Right kidney (tissue), 1 donor: Measurements from ENCODE around the gene KIR3DL1.
"Not testable (repeated sequence)": the region's sequence is repeated elsewhere in the genome, so short reads cannot be mapped to it uniquely, and the experiment has no call there.

Experiments used
- DNase-seq: peaks from one replicate; pipeline ENCODE4 v3.0.0-alpha.2; 2016

KIR3DL1 gene

DNA sequence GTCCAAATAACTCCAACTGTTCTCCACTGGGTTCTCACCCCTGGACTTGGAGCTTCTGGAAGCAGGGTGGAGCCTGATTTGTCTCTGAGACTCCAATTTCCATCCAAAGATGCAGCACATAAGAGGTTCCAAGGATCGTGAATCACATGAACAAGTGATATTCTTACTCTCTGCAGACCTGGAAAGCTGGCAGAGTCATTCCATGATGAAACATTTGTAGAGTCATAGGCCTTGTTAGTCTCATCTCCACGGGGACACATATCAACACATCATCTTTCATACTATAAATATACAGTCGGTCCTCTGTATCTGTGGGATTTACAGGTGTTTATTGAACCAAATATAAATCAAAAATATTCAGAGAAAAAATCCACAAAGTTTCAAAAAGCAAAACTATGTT is 1.7 kb upstream of the KIR3DL1 start:
- DNase-seq: not testable (repeated sequence)

DNA sequence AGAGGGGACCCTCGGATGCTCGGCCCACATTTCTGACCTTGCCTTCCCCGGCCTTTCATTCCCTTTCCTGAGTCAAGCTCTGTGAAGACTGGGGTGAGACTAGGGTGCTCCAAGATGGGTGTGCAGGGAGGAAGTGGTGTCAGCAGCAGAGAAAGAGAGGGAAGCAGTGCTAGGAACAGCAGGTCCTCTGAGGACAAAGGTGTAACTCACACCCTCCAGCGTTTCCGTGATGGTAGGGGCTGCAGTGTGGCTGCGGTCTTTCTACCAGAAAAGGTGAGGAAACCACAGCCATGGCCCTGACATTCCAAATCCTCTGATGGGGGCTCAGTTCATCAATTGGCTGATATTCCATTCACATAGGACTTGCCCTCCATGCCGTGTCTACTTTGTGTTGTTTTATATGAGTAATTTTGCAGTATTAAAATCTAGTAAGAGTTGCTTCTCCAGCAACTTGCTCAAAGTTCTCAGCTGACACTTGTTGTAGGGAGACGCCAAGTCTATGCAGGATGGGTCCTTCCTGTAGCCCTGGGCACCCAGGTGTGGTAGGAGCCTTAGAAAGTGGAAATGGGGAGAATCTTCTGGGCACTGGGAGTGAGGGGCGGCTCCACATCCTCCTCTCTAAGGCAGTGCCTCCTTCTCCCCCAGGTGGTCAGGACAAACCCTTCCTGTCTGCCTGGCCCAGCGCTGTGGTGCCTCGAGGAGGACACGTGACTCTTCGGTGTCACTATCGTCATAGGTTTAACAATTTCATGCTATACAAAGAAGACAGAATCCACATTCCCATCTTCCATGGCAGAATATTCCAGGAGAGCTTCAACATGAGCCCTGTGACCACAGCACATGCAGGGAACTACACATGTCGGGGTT is 1.6 kb downstream of the KIR3DL1 start:
- no peak for DNase-seq

DNA sequence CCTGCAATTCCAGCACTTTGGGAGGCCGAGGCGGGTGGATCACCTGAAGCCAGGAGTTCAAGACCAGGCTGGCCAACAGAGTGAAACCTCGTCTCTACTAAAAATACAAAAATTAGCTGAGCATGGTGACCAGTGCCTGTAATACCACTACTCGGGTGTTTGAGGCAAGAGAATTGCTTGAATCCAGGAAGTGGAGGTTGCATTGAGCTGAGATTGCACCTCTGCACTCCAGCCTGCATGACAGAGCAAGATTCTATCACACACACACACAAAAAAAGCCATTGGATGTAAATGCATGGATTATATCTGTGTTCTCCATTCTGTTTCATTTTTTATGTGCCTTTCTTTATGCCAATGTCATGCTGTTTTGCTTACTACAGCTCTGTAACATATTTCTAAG is 8.1 kb downstream of the KIR3DL1 start:
- not testable (repeated sequence) for DNase-seq

DNA sequence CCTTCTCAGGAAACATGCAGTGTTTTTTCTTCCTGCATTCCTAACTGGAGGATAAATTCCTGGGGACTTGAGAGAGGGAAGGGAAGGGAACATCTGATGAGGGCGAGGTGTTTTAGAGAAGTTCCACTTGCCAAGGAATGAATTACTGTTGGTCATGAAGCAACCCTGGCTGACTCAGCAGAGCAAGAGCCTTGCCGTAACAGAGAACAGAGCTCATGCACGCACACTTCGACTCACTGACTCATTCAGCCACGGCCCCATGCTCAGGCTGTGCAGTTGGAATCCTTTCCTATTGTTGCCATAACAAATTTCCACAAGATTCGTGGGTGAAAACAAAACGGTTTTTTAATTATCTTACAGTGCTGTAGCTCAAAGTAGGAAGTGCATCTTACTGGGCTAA is 9.1 kb downstream of the KIR3DL1 start:
- not testable (repeated sequence) for DNase-seq

DNA sequence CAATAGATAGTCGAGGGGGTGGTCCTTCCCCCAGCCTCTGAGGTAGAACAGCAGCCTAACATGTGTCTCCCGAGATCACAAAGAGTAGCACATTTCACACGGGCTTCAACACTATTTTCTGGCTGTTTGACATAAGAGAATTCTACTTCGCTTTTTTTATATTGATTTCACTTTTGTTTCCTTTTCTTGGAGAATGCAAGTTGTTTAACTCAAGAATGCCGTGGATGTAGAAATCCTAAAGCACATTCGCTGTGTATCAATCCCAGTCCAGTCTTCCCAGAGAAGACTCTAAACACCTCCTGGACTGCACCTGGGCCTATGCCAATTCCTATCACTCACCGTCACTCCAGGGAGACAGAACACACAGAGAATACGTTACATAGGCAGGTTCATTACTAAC is 11.8 kb downstream of the KIR3DL1 start:
- not testable (repeated sequence) for DNase-seq

DNA sequence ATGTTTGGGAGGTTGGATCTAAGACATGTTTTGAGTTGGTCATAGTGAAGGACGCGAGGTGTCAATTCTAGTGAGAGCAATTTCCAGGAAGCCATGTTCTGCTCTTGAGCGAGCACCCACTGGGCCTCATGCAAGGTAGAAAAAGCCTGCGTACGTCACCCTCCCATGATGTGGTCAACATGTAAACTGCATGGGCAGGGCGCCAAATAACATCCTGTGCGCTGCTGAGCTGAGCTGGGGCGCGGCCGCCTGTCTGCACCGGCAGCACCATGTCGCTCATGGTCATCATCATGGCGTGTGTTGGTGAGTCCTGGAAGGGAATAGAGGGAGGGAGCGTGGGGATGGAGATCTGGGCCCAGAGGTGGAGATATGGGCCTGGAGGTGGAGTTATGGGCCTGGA is 16.2 kb downstream of the KIR3DL1 start, which contains the start of gene KIR2DS4:
Gene KIR2DS4, plus strand, starts transcription at position 181 of the 400 bp plus-strand sequence.
- DNase-seq: not testable (repeated sequence)

DNA sequence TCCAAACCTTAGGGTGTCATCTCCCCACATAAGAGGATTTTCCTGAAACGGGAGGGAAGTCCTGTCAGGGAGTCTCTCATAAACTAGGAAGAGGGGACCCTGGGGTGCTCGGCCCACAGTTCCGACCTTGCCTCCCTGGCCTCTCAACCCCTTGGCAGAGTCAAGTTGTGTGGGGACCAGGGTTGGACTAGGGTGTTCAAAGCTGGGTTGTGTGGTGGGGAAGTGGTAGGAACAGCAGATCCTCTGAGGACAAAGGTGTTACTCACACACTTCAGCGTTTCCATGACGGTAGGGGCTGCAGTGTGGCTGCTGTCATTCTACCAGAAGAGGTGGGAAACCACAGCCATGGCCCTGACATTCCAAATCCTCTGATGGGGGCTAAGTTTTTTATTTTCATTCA is 18.9 kb downstream of the KIR3DL1 start:
- DNase-seq: not testable (repeated sequence)

DNA sequence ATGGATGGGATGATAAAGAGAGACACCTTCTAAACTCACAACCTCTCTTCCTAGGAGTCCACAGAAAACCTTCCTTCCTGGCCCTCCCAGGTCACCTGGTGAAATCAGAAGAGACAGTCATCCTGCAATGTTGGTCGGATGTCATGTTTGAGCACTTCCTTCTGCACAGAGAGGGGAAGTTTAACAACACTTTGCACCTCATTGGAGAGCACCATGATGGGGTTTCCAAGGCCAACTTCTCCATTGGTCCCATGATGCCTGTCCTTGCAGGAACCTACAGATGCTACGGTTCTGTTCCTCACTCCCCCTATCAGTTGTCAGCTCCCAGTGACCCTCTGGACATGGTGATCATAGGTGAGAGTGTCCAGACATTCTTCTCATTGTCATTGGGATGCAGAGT is 21.3 kb downstream of the KIR3DL1 start:
- not testable (repeated sequence) for DNase-seq

DNA sequence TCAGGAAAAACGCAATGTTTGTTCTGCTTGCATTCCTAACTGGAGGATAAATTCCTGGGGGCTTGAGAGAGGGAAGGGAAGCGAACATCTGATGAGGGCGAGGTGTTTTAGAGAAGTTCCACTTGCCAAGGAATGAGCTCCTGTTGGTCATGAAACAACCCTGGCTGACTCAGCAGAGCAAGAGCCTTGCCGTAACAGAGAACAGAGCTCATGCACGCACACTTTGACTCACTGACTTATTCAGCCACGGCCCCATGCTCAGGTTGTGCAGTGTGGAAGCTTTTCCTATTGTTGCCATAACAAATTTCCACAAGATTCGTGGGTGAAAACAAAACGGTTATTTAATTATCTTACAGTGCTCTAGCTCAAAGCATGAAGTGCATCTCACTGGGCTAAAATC is 26.9 kb downstream of the KIR3DL1 start:
- not testable (repeated sequence) for DNase-seq

DNA sequence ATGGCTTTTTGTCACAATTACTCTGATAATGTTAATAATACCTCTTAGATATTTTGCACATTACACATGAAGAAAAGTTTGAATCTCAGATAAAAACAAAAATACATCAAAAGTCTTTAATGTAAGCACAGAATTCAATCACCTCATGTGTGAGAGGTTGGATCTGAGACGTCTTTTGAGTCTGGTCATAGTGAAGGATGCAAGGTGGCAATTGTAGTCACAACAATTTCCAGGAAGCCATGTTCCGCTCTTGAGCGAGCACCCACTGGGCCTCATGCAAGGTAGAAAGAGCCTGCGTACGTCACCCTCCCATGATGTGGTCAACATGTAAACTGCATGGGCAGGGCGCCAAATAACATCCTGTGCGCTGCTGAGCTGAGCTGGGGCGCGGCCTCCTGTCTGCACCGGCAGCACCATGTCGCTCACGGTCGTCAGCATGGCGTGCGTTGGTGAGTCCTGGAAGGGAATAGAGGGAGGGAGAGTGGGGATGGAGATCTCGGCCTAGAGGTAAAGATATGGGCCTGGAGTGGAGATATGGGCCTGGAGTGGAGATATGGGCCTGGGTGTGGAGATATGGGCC is 33.9 kb downstream of the KIR3DL1 start, which contains the start of gene KIR3DL2:
Gene KIR3DL2, plus strand, starts transcription at position 383 of the 580 bp plus-strand sequence. Its CDS starts 33 bp downstream, at position 416.
- not testable (repeated sequence) for DNase-seq

DNA sequence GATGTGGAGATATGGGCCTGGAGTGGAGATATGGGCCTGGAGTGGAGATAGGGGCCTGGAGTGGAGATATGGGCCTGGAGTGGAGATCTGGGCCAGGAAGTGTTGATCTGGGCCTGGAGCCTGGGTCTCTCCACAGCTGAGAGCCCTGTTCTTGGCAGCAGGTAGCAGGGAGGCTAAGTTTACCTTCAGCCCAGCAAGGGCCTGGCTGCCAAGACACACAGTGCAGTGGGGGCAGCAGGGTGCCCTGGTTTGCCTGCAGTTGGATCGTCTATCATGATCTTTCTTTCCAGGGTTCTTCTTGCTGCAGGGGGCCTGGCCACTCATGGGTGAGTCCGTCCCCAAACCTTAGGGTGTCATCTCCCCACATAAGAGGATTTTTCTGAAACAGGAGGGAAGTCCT is 34.7 kb downstream of the KIR3DL1 start:
- DNase-seq: no peak

DNA sequence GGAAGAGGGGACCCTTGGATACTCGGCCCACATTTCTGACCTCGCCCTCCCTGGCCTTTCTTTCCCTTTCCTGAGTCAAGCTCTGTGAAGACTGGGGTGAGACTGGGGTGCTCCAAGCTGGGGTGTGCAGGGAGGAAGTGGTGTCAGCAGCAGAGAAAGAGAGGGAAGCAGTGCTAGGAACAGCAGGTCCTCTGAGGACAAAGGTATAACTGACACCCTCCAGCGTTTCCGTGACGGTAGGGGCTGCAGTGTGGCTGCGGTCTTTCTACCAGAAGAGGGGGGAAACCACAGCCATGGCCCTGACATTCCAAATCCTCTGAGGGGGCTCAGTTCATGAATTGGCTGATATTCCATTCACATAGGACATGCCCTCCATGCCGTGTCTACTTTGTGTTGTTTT is 35.1 kb downstream of the KIR3DL1 start:
- DNase-seq: no peak

DNA sequence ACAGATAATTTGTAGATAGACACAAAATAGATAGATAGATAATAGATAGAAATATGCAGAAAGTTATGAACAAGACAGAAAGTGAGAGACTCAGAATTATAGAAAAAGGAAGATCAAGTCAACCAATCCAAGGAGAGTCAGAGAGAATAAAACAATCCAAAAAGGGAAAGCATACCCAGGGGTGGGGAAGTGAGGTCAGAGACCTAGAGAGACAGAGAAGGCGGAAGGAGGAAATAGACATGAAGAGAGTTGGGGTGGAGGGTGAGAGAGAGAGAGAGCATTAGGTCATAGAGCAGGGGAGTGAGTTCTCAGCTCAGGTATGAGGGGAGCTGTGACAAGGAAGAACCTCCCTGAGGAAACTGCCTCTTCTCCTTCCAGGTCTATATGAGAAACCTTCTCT is 39.0 kb downstream of the KIR3DL1 start:
- not testable (repeated sequence) for DNase-seq

DNA sequence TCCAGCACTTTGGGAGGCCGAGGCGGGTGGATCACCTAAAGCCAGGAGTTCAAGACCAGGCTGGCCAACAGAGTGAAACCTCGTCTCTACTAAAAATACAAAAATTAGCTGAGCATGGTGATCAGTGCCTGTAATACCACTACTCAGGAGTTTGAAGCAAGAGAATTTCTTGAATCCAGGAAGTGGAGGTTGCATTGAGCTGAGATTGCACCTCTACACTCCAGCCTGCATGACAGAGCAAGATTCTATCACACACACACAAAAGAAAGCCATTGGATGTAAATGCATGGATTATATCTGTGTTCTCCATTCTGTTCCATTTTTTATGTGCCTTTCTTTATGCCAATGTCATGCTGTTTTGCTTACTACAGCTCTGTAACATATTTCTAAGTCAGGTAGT is 42.2 kb downstream of the KIR3DL1 start:
- not testable (repeated sequence) for DNase-seq

DNA sequence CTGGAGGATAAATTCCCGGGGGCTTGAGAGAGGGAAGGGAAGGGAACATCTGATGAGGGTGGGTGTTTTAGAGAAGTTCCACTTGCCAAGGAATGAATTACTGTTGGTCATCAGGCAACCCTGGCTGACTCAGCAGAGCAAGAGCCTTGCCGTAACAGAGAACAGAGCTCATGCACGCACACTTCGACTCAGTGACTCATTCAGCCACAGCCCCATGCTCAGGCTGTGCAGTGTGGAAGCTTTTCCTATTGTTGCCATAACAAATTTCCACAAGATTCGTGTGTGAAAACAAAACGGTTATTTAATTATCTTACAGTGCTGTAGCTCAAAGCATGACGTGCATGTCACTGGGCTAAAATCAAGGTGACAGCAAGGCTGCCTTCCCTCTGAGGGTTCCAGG is 43.2 kb downstream of the KIR3DL1 start:
- DNase-seq: not testable (repeated sequence)

DNA sequence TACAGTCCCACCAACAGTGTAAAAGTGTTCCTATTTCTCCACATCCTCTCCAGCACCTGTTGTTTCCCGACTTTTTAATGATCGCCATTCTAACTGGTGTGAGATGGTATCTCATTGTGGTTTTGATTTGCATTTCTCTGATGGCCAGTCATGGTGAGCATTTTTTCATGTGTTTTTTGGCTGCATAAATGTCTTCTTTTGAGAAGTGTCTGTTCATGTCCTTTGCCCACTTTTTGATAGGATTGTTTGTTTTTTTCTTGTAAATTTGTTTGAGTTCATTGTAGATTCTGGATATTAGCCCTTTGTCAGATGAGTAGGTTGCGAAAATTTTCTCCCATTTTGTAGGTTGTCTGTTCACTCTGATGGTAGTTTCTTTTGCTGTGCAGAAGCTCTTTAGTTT is 47.2 kb downstream of the KIR3DL1 start:
- not testable (repeated sequence) for DNase-seq

DNA sequence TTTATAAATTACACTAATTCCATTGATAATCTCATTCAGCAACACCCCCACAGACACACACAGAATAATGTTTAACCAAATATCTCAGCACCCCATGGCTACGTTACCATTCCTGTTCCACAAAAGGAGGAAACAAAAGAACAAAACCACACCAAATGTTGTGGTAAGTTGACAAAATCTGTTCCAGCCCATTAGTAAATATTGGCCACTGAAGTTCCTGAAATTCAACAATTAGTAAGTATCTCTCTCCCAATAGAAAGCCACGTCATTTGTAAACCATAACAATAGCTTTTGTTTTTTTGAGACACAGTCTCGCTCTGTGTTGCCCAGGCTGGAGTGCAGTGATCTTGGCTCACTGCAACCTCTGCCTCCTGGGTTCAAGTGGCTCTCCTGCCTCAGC is 55.4 kb downstream of the KIR3DL1 start:
- DNase-seq: no peak

DNA sequence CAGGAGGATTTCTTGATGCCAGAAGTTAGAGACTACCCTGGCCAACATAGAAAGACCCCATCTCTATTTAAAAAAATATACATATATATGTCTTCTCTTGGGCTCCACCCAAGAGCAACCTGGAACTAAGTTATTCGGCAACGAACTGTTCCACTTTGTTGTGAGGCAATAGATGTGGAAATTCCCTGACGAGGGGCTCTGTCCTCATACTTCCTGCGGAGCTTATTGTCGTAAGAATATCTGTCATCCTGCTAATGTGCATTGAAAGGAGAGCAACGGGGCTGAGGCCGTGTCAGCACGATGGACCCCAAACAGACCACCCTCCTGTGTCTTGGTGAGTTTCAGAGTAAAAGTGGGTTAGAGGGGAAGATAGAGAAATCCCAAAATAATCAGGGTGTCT is 57.7 kb downstream of the KIR3DL1 start, which contains the start of gene FCAR:
Gene FCAR, plus strand, starts transcription at position 246 of the 400 bp plus-strand sequence. Its CDS starts 55 bp downstream, at position 301.
- no peak for DNase-seq

DNA sequence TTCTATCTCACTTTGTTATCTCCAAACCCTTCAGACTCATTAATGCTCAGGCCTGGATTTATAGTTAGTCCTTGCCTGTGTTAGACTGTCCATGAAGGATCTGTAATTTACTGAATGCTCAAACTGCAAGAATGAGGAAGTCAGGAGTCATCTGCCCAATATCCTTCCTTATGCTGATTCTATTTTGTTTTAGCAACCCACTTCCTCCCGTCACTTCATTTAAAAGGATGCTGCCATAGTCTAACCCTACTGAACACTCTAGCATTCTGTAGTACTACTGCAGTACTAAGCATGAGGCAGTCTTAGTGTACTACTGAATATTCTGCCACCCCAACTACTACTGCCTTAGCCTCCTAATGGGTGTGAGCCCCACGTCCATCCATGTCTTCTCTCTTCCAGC is 59.2 kb downstream of the KIR3DL1 start:
- DNase-seq: no peak

DNA sequence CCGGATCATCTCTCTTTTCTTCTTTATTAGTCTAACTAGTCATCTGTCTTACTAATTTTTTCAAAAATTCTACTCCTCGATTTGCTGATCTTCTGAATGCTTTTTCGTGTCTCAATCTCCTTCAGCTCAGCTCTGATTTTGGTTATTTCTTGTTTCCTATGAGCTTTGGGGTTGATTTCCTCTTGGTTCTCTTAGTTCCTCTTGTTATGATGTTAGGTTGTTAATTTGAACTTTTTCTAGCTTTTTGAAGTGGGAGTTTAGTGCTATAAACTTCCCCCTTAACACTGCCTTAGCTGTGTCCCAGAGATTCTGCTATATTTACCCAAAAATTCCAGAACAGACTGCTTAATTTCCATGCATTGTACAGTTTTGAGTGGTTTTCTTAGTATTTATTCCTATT is 61.2 kb downstream of the KIR3DL1 start:
- DNase-seq: no peak
